Type B pancreatic cell (in vitro differentiated cells): ENCODE data around the gene CYB5R4. TPM values are rescaled to one million over a fixed set of nuclear protein-coding genes. Genes with fewer than 3 reads are reported as not detected.

Source experiments
- DNase-seq: peaks from one replicate; pipeline ENCODE4 v3.0.0; 2021; ENCODE audit warnings: mixed read lengths; ENCODE audit not compliant: unreplicated experiment; ENCODE audit errors: extremely low spot score
- H3K27ac Mint-ChIP-seq: 2 replicates; pipeline ENCODE4 v1.8.0; 2021; ENCODE audit warnings: mild to moderate bottlenecking, mixed read lengths
- H3K27me3 Mint-ChIP-seq: 2 replicates; pipeline ENCODE4 v1.8.0; 2021; ENCODE audit warnings: mixed read lengths
- H3K36me3 Mint-ChIP-seq: 2 replicates; pipeline ENCODE4 v1.8.0; 2021; ENCODE audit warnings: mixed read lengths
- H3K4me1 Mint-ChIP-seq: one replicate; pipeline ENCODE4 v1.8.0; 2021; ENCODE audit warnings: mixed read lengths; ENCODE audit not compliant: unreplicated experiment
- H3K4me3 Mint-ChIP-seq: 2 replicates; pipeline ENCODE4 v1.8.0; 2021; ENCODE audit warnings: mild to moderate bottlenecking, mixed read lengths
- H3K9me3 Mint-ChIP-seq: 2 replicates; pipeline ENCODE4 v1.8.0; 2021; ENCODE audit warnings: mixed read lengths
- CTCF ChIP-seq: fragments of 200-600 bp; sonication (generic); conservative IDR thresholded peaks from 2 replicates; pipeline ENCODE4 v1.5.0; 2021; ENCODE audit warnings: antibody characterized with exemption, mild to moderate bottlenecking
- total RNA-seq: library from RNA; stranded (reverse); gene quantifications from 2 replicates; pipeline ENCODE4 v1.2.1, GENCODE V29; 2021; ENCODE audit warnings: low replicate concordance

The CYB5R4 gene
- total RNA-seq, 1 donor from 2014 or later, result 9.0 TPM

DNA sequence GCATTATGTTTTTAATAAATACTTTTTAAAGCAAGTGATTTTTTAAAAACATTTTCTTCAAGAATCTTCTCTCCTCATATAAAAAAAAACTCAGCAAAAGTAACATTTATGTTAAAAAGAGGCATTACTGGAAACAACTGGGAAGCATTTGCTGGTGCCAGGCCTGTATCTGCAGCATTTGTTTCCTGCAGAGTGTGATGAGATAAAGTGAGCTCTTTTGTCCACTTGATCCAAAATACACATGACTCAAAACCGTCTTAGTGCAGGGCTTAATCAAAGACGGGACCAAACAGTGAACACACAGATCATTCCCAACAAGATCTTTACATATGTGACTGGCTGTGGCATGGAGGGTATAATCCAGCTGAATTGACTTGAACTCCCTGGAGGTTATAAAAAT lies 34.7 kb upstream of the CYB5R4 start:
- H3K36me3 Mint-ChIP-seq, result no peaks in the 10 kb centered on the region
- H3K4me3 Mint-ChIP-seq, result no peak overlapping the region
- no peak overlapping the region for H3K27ac Mint-ChIP-seq
- no peaks in the 10 kb centered on the region for H3K9me3 Mint-ChIP-seq
- DNase-seq, result no peak
- no peaks in the 10 kb centered on the region for H3K27me3 Mint-ChIP-seq
- H3K4me1 Mint-ChIP-seq, result peaks cover 8% of the 10 kb centered on the region
- TF ChIP-seq CTCF, result no peak

GRCh38 chr6:83827050-83827449 lies 32.4 kb upstream of the CYB5R4 start:
- TF ChIP-seq CTCF, result no peak
- Mint-ChIP-seq H3K4me1 (peaks cover 8% of the 10 kb centered on the region), H3K4me3 (no peak overlapping the region), H3K9me3 (no peaks in the 10 kb centered on the region), H3K36me3 (no peaks in the 10 kb centered on the region), H3K27ac (peak overlapping the region; percentile 16), H3K27me3 (no peaks in the 10 kb centered on the region)
- no peak for DNase-seq

DNA sequence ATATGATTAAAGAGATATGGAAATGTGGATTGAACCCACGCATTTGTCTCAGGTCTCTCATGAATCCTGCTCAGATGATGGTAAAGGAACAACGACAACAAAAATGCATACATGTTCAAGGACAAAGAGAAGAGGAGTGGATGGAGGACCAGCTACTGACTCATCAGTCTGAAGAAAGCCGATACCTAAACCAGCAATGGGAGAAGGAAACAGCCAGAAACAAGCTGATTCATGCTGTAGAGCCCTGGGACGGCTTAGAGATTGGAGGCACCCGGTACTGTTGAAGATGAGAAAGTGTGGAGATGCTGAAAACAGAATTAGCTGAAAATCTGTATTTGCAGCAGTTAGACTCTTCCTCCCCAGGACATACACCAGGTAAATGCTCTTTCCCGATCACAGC lies 20.8 kb upstream of the CYB5R4 start:
- no peak for DNase-seq
- H3K4me1 Mint-ChIP-seq, result no peaks in the 10 kb centered on the region
- H3K4me3 Mint-ChIP-seq, result no peak overlapping the region
- no peaks in the 10 kb centered on the region for H3K36me3 Mint-ChIP-seq
- peaks cover 7% of the 10 kb centered on the region for H3K27me3 Mint-ChIP-seq
- H3K9me3 Mint-ChIP-seq, result no peaks in the 10 kb centered on the region
- TF ChIP-seq CTCF, result no peak
- H3K27ac Mint-ChIP-seq, result no peak overlapping the region

DNA sequence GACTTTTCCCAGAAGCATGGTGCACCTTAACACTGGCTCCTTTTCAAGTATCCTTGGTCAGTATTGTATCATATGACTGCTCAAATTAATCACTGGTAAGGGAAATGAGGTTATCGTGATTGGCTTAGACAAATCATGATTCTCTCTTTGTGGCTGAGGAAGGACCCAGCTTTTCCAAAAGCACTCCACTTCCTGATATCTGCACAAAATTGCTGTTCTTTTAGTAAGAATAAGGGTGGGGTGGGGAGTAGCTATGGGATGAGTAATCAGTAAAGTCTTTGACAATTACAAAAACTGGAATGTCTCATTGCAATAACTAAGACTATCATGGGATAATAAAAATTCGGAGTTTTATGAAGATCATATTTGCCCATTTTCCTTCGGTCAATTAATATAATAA lies 15.3 kb upstream of the CYB5R4 start:
- no peaks in the 10 kb centered on the region for H3K4me1 Mint-ChIP-seq
- no peak overlapping the region for H3K27ac Mint-ChIP-seq
- H3K9me3 Mint-ChIP-seq, result no peaks in the 10 kb centered on the region
- no peak for DNase-seq
- no peak for TF ChIP-seq CTCF
- H3K4me3 Mint-ChIP-seq, result no peak overlapping the region
- no peaks in the 10 kb centered on the region for H3K36me3 Mint-ChIP-seq
- peaks cover 20% of the 10 kb centered on the region for H3K27me3 Mint-ChIP-seq

- no peaks in the 10 kb centered on the region for H3K4me1 Mint-ChIP-seq
- peaks cover 38% of the 10 kb centered on the region for H3K27me3 Mint-ChIP-seq
- no peak for TF ChIP-seq CTCF
- H3K4me3 Mint-ChIP-seq, result no peak overlapping the region
- no peaks in the 10 kb centered on the region for H3K36me3 Mint-ChIP-seq
- DNase-seq, result no peak
- H3K27ac Mint-ChIP-seq, result no peak overlapping the region
- H3K9me3 Mint-ChIP-seq, result no peaks in the 10 kb centered on the region
Measured at GRCh38 chr6:83846291-83846690, 13.2 kb upstream of the CYB5R4 start.

DNA sequence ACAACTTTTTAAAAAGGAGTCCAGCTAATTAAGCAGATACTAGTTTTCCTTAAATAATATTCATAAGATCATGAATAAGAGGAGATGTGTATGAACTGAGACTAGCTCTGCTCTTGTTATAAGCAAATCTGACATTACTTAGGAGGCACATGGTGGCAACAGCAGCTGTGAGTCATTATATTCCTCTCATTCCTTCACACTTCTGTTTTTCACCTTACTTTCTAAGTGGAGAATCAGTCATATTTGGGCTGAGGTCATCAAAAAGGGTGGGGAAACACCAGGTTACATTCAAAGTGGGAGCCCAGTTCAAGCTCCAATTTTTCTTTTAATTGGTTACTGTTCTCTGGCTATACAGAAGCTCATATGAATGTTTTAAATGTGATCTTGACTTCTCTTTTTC lies 12.3 kb upstream of the CYB5R4 start:
- Mint-ChIP-seq H3K4me1 (no peaks in the 10 kb centered on the region), H3K27me3 (peaks cover 47% of the 10 kb centered on the region), H3K27ac (no peak overlapping the region), H3K9me3 (no peaks in the 10 kb centered on the region), H3K36me3 (no peaks in the 10 kb centered on the region), H3K4me3 (no peak overlapping the region)
- no peak for TF ChIP-seq CTCF
- DNase-seq, result no peak
